Measurements from ENCODE around the gene LGR6. TPM values are rescaled to one million over a fixed set of nuclear protein-coding genes. Genes with fewer than 3 reads are reported as not detected.

Gene LGR6
- polyA plus RNA-seq, 1 donor from 2014 or later = not detected

DNA sequence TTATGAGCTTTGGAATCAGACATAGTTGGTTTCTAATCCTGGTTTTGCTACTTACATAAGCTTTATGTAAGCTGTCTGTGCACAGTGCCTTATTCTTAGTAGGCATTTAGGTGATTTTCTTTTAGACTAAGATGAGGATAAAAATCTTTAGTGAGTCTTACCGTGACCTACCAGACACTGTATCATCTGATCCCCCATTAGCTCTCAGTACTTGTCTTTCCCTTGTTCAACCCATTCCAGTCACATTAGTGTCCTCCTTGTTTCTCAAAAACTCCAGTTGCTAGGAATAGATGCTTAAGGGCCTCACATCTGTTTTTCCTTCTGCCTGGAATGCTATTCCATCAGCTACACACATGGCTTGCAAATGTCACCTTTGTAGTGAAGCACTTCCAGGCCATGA lies 173.7 kb downstream of the LGR6 start:
- H2AFZ ChIP-seq (ENCODE audit: low read depth, low read length) = no peak overlapping the region
- no peak overlapping the region for H3K4me2 ChIP-seq (ENCODE audit: low read length)
- no peaks in the 10 kb centered on the region for H3K36me3 ChIP-seq (ENCODE audit: insufficient read depth, low read length)
- no peaks in the 10 kb centered on the region for H3K27me3 ChIP-seq (ENCODE audit: insufficient read depth, low read depth, low read length)
- no peaks in the 10 kb centered on the region for H3K9me3 ChIP-seq (ENCODE audit: low read length)
- H3K9me2 ChIP-seq (ENCODE audit: insufficient read depth, low read length) = no peaks in the 10 kb centered on the region
- no peak overlapping the region for H3K27ac ChIP-seq (ENCODE audit: low read length)
- no peak overlapping the region for H3K9ac ChIP-seq (ENCODE audit: low read length)
- TF ChIP-seq POLR2AphosphoS5 (IDR thresholded peaks at IDR 0.05) (no peak), RAD21 (conservative IDR thresholded peaks at IDR 0.05) (no peak), SMC3 (conservative IDR thresholded peaks at IDR 0.05; ENCODE audit: poor library complexity) (no peak), EP300 (conservative IDR thresholded peaks at IDR 0.05; ENCODE audit: poor library complexity, severe bottlenecking) (no peak), EZH2 (IDR thresholded peaks at IDR 0.05; ENCODE audit: borderline replicate concordance, insufficient read depth, low read length, poor library complexity, severe bottlenecking) (no peak), MXI1 (conservative IDR thresholded peaks at IDR 0.05; ENCODE audit: poor library complexity, severe bottlenecking) (no peak), TAF1 (IDR thresholded peaks at IDR 0.05; ENCODE audit: low read depth) (no peak)
- TF ChIP-seq, protein P1, sequence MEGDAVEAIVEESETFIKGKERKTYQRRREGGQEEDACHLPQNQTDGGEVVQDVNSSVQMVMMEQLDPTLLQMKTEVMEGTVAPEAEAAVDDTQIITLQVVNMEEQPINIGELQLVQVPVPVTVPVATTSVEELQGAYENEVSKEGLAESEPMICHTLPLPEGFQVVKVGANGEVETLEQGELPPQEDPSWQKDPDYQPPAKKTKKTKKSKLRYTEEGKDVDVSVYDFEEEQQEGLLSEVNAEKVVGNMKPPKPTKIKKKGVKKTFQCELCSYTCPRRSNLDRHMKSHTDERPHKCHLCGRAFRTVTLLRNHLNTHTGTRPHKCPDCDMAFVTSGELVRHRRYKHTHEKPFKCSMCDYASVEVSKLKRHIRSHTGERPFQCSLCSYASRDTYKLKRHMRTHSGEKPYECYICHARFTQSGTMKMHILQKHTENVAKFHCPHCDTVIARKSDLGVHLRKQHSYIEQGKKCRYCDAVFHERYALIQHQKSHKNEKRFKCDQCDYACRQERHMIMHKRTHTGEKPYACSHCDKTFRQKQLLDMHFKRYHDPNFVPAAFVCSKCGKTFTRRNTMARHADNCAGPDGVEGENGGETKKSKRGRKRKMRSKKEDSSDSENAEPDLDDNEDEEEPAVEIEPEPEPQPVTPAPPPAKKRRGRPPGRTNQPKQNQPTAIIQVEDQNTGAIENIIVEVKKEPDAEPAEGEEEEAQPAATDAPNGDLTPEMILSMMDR (IDR thresholded peaks at IDR 0.05; ENCODE audit: poor library complexity, severe bottlenecking) = no peak
- TF ChIP-seq, protein P2, sequence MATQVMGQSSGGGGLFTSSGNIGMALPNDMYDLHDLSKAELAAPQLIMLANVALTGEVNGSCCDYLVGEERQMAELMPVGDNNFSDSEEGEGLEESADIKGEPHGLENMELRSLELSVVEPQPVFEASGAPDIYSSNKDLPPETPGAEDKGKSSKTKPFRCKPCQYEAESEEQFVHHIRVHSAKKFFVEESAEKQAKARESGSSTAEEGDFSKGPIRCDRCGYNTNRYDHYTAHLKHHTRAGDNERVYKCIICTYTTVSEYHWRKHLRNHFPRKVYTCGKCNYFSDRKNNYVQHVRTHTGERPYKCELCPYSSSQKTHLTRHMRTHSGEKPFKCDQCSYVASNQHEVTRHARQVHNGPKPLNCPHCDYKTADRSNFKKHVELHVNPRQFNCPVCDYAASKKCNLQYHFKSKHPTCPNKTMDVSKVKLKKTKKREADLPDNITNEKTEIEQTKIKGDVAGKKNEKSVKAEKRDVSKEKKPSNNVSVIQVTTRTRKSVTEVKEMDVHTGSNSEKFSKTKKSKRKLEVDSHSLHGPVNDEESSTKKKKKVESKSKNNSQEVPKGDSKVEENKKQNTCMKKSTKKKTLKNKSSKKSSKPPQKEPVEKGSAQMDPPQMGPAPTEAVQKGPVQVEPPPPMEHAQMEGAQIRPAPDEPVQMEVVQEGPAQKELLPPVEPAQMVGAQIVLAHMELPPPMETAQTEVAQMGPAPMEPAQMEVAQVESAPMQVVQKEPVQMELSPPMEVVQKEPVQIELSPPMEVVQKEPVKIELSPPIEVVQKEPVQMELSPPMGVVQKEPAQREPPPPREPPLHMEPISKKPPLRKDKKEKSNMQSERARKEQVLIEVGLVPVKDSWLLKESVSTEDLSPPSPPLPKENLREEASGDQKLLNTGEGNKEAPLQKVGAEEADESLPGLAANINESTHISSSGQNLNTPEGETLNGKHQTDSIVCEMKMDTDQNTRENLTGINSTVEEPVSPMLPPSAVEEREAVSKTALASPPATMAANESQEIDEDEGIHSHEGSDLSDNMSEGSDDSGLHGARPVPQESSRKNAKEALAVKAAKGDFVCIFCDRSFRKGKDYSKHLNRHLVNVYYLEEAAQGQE (IDR thresholded peaks at IDR 0.05; ENCODE audit: borderline replicate concordance) = no peak
- no peaks in the 10 kb centered on the region for H4K20me1 ChIP-seq (ENCODE audit: insufficient read depth)
- no peaks in the 10 kb centered on the region for H3F3A ChIP-seq (ENCODE audit: insufficient read depth, low read length, poor library complexity, severe bottlenecking)
- no peaks in the 10 kb centered on the region for H3K79me2 ChIP-seq (replicated peaks; ENCODE audit: insufficient read depth, low read length)
- no peak overlapping the region for H3K4me3 ChIP-seq (ENCODE audit: low read length)

Other genes with a start within 250 kb of the LGR6 start
- not detected in 2 replicates for gene LMOD1, start 247.3 kb upstream of the LGR6 start, polyA plus RNA-seq
- 91.7 and 107 TPM in 2 replicates for gene TIMM17A, start 238.3 kb upstream of the LGR6 start, polyA plus RNA-seq
- gene RNPEP, start 211.2 kb upstream of the LGR6 start, polyA plus RNA-seq = 33.1 and 44.7 TPM in 2 replicates
- gene ELF3, start 183.2 kb upstream of the LGR6 start, polyA plus RNA-seq = 0.22 and 0.26 TPM in 2 replicates
- not detected in 2 replicates for gene GPR37L1, start 70.9 kb upstream of the LGR6 start, polyA plus RNA-seq
- gene ARL8A, start 49.1 kb upstream of the LGR6 start, polyA plus RNA-seq = 82.9 and 89.4 TPM in 2 replicates
- 2.1 TPM in 1 of 2 replicates, not detected in the other for gene PTPN7, start 33.2 kb upstream of the LGR6 start, polyA plus RNA-seq
- 98.4 and 107 TPM in 2 replicates for gene UBE2T, start 148.1 kb downstream of the LGR6 start, polyA plus RNA-seq
- 7.6 and 9.8 TPM in 2 replicates for gene PPP1R12B, start 154.9 kb downstream of the LGR6 start, polyA plus RNA-seq